ENCODE results near the gene SLIT3.
A peak's percentile ranks its signal among the peaks of the same experiment; 100 is the strongest.
"Not testable (repeated sequence)": the region's sequence is repeated elsewhere in the genome, so short reads cannot be mapped to it uniquely, and the experiment has no call there.

SLIT3 gene

DNA sequence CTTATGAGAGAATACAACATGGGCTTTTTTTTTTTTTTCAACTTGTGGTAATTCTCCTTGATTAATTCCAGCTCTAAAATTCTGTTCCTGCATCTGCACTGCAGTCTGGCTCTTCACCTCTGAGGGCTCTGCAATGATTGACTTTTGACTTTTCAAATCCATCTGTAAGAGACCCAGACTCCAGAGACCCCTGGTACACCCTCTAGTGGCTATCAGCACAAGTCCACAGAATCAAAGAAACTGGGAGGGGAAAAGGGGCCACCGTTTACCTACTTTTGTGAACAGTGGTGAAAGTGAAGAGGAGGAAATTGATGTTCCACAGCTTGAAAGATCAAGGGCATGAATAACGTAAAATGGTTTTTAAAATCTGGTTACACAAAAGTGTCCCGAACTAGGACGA is 151.6 kb downstream of the SLIT3 start:
- in situ Hi-C loops (cut with HindIII; ENCODE audit: low pct_ligation_motif_present, low sequenced_read_pairs) = no loop called here
- H3K4me3 ChIP-seq (ENCODE audit: low read depth, low read length) = no peak overlapping the region
- no peak for DNase-seq
- TF ChIP-seq CTCF (IDR thresholded peaks at IDR 0.05; ENCODE audit: low read depth, low read length, missing control alignments) = peak; percentile 55
- H3K27me3 ChIP-seq (replicated peaks) = no peaks in the 10 kb centered on the region
- H3K36me3 ChIP-seq (replicated peaks) = no peaks in the 10 kb centered on the region
- H3K27ac ChIP-seq = no peak overlapping the region

- H3K4me3 ChIP-seq (ENCODE audit: low read depth, low read length) = no peak overlapping the region
- no peak for TF ChIP-seq CTCF (IDR thresholded peaks at IDR 0.05; ENCODE audit: low read depth, low read length, missing control alignments)
- H3K27me3 ChIP-seq (replicated peaks) = no peaks in the 10 kb centered on the region
- H3K36me3 ChIP-seq (replicated peaks) = no peaks in the 10 kb centered on the region
- in situ Hi-C loops (cut with HindIII; ENCODE audit: low pct_ligation_motif_present, low sequenced_read_pairs) = no loop called here
- H3K27ac ChIP-seq = no peak overlapping the region
- DNase-seq = no peak
Observed at GRCh38 chr5:169148138-169148740, 152.7 kb downstream of the SLIT3 start.

DNA sequence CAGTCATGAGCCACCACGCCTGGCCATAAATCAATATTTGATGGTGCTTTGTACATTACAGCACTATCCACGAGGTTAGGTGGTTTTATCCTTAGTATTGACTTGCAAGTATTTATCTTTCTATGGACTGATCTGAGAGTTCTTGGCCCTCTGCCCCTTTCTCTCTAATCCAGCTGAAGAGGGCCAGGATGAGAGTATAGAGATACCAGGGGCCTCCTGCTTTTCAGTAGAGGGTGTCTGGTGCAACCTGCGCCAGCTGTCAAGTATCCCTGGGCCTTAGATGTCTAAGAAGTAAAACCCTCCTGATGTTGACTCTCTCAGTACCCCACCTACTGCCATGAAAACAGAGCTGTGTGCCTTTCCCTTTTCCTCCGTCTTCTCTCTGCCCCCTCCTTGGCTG is 153.4 kb downstream of the SLIT3 start:
- no peaks in the 10 kb centered on the region for H3K27me3 ChIP-seq (replicated peaks)
- no peaks in the 10 kb centered on the region for H3K36me3 ChIP-seq (replicated peaks)
- in situ Hi-C loops (cut with HindIII; ENCODE audit: low pct_ligation_motif_present, low sequenced_read_pairs) = no loop called here
- H3K27ac ChIP-seq = no peak overlapping the region
- no peak overlapping the region for H3K4me3 ChIP-seq (ENCODE audit: low read depth, low read length)
- no peak for DNase-seq
- no peak for TF ChIP-seq CTCF (IDR thresholded peaks at IDR 0.05; ENCODE audit: low read depth, low read length, missing control alignments)

DNA sequence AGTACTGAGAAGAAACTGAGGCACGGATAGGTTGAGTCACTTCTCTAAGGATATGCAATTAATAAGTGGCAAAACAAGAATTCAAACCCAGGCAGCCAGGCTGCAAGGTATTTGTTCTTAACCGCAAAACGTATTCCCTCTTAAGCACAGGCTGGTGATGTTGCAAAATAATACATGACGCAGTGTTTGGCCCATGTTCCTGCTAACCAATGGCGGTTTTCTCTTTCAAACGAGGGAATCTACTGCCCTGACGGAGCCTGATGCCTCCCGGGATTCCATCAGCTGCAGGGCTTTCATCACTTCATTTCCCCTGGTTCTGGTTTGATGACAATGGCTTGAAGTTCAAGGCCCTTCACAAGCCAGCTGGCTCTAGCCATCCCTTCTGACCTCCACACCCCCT is 154.8 kb downstream of the SLIT3 start:
- Histone ChIP-seq H3K4me3 (ENCODE audit: low read depth, low read length) (no peak overlapping the region), H3K27ac (no peak overlapping the region), H3K36me3 (replicated peaks) (no peaks in the 10 kb centered on the region), H3K27me3 (replicated peaks) (no peaks in the 10 kb centered on the region)
- TF ChIP-seq CTCF (IDR thresholded peaks at IDR 0.05; ENCODE audit: low read depth, low read length, missing control alignments) = no peak
- DNase-seq = no peak
- in situ Hi-C loops (cut with HindIII; ENCODE audit: low pct_ligation_motif_present, low sequenced_read_pairs) = no loop called here

DNA sequence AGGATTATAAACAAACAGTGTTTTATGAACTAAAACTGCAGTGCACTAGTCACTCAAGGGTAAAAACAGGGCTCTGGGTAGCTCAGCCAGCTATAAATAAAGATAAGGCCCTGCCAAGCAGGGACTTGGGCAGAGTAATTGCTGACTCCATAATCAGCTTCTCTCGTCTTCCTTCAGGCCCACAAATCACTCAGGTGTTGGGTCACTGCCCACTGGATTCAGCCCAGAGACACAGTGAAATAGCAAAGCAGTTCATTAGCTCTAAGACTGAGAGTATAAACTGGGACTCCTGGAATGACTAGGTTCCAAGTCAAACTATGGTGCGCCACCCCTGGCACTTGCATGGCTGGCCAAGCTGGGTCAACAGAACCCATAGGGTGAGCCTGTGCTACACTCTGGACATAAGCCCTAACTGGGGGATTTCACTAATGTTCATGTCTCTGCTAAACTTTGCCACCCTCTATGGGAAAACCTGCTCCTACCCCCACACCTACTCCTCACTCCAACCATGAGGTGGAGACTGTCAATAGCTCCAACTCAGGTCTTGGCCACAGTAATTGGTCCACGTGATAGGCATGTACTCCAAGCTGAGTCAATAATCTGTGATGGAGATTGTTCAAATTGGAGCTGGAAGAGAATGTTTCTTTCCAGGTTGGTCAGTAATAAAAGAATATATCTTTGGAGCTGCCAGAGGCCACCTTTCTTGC is 158.5 kb downstream of the SLIT3 start:
- in situ Hi-C loops (cut with HindIII; ENCODE audit: low pct_ligation_motif_present, low sequenced_read_pairs) = no loop called here

GRCh38 chr5:169140215-169140614 is 160.7 kb downstream of the SLIT3 start:
- DNase-seq; H3K4me3 ChIP-seq (ENCODE audit: low read depth, low read length); in situ Hi-C loops (cut with HindIII; ENCODE audit: low pct_ligation_motif_present, low sequenced_read_pairs); H3K36me3 ChIP-seq (replicated peaks); H3K27me3 ChIP-seq (replicated peaks); H3K27ac ChIP-seq: not testable (repeated sequence)

More for the DNA sequence above, 158.5 kb downstream of the SLIT3 start:
- no peak overlapping the region for H3K27ac ChIP-seq
- H3K27me3 ChIP-seq (replicated peaks) = no peaks in the 10 kb centered on the region
- TF ChIP-seq CTCF (IDR thresholded peaks at IDR 0.05; ENCODE audit: low read depth, low read length, missing control alignments) = no peak
- H3K36me3 ChIP-seq (replicated peaks) = no peaks in the 10 kb centered on the region
- no peak overlapping the region for H3K4me3 ChIP-seq (ENCODE audit: low read depth, low read length)
- no peak for DNase-seq
